IMR-90 (cell line): Measurements from ENCODE around the gene PPP1R1A. TPM values are rescaled to one million over a fixed set of nuclear protein-coding genes. Genes with fewer than 3 reads are reported as not detected.

Source experiments
- ATAC-seq: fragments of 200-7000 bp; cut with Tn5 transposase; 2 replicates; pipeline ENCODE4 v1.9.1; 2020; ENCODE audit warnings: low read depth, mild to moderate bottlenecking, moderate library complexity
- BruUV-seq: library from RNA; stranded (reverse); fragments of 400-500 nt; replicated peaks from 2 replicates; lab custom pipeline; 2021; lab: Mats Ljungman, UMichigan
- CTCF ChIA-PET: fragments of 300-600 bp; formaldehyde crosslinking; extraction: SDS; loops from one replicate; lab custom pipeline; 2021; ENCODE audit warnings: antibody characterized with exemption; lab: Yijun Ruan, JAX
- POLR2A ChIA-PET: fragments of 300-600 bp; sonication (Branson Sonifier 250); formaldehyde crosslinking; loops from one replicate; lab custom pipeline; 2022; ENCODE audit warnings: antibody characterized with exemption; ENCODE audit not compliant: unreplicated experiment; lab: Charles Lee
- DNase-seq: peaks from one replicate; pipeline ENCODE4 v3.0.0; 2013
- H2AFZ ChIP-seq: replicated peaks from 2 replicates; pipeline ENCODE3; 2013; ENCODE audit warnings: low read length, mild to moderate bottlenecking; ENCODE audit not compliant: poor library complexity
- H2AK5ac ChIP-seq: 2 replicates; pipeline ENCODE4 v1.6.1; 2013; ENCODE audit warnings: low read depth, low read length, inconsistent platforms
- H2AK9ac ChIP-seq: replicated peaks from 2 replicates; pipeline ENCODE3; 2013; ENCODE audit warnings: mild to moderate bottlenecking, low read depth, low read length, moderate library complexity; ENCODE audit not compliant: poor library complexity
- H2BK120ac ChIP-seq: 2 replicates; pipeline ENCODE4 v1.6.1; 2013; ENCODE audit warnings: low read depth, low read length, inconsistent platforms
- H2BK15ac ChIP-seq: 3 replicates; pipeline ENCODE4 v1.6.1; 2013; ENCODE audit warnings: low read depth, low read length, inconsistent platforms
- H2BK20ac ChIP-seq: 2 replicates; pipeline ENCODE4 v1.6.1; 2013; ENCODE audit warnings: low read depth, mild to moderate bottlenecking, inconsistent platforms, low read length, moderate library complexity
- H2BK5ac ChIP-seq: 2 replicates; pipeline ENCODE4 v1.6.1; 2013; ENCODE audit warnings: mild to moderate bottlenecking, low read depth, low read length, inconsistent platforms; ENCODE audit not compliant: poor library complexity, severe bottlenecking
- H3K14ac ChIP-seq: replicated peaks from 2 replicates; pipeline ENCODE4 v1.6.1; 2013; ENCODE audit warnings: low read depth, low read length, inconsistent platforms
- H3K18ac ChIP-seq: 2 replicates; pipeline ENCODE4 v1.6.1; 2013; ENCODE audit warnings: low read depth, low read length, control low read depth
- H3K23ac ChIP-seq: 2 replicates; pipeline ENCODE4 v1.6.1; 2013; ENCODE audit warnings: low read depth, low read length, inconsistent platforms
- H3K27ac ChIP-seq: 2 replicates; pipeline ENCODE4 v1.5.1; 2013; ENCODE audit warnings: mild to moderate bottlenecking, control low read depth, low read length; ENCODE audit not compliant: insufficient read depth
- H3K27me3 ChIP-seq: 2 replicates; pipeline ENCODE4 v1.6.1; 2013; ENCODE audit warnings: low read length; ENCODE audit not compliant: control insufficient read depth, insufficient read depth
- H3K36me3 ChIP-seq: 2 replicates; pipeline ENCODE4 v1.6.1; 2013; ENCODE audit warnings: low read length, mixed read lengths; ENCODE audit not compliant: control insufficient read depth, insufficient read depth
- H3K4ac ChIP-seq: 2 replicates; pipeline ENCODE4 v1.6.1; 2013; ENCODE audit warnings: low read depth, low read length, inconsistent platforms
- H3K4me1 ChIP-seq: 2 replicates; pipeline ENCODE4 v1.6.1; 2013; ENCODE audit warnings: low read length, mixed read lengths; ENCODE audit not compliant: control insufficient read depth, insufficient read depth
- H3K4me2 ChIP-seq: 2 replicates; pipeline ENCODE4 v1.6.1; 2013; ENCODE audit warnings: low read depth, mild to moderate bottlenecking, control low read depth, low read length, moderate library complexity
- H3K4me3 ChIP-seq: 2 replicates; pipeline ENCODE4 v1.5.1; 2013; ENCODE audit warnings: low read depth, mild to moderate bottlenecking, control low read depth, low read length, moderate library complexity; ENCODE audit not compliant: insufficient read depth
- H3K56ac ChIP-seq: 2 replicates; pipeline ENCODE4 v1.6.1; 2013; ENCODE audit warnings: low read length, inconsistent platforms; ENCODE audit not compliant: insufficient read depth; ENCODE audit errors: extremely low read depth
- H3K79me1 ChIP-seq, 2 experiments: 2 replicates each; pipeline ENCODE4 v1.6.1; 2013; ENCODE audit warnings: low read length in 2 of 2, inconsistent platforms in 1 of 2, low read depth in 1 of 2
- H3K9ac ChIP-seq: 2 replicates; pipeline ENCODE4 v1.6.1; 2013; ENCODE audit warnings: low read depth, low read length, control low read depth
- H3K9me1 ChIP-seq: 2 replicates; pipeline ENCODE4 v1.6.1; 2013; ENCODE audit warnings: low read length, inconsistent platforms; ENCODE audit not compliant: insufficient read depth
- H3K9me3 ChIP-seq: 2 replicates; pipeline ENCODE4 v1.6.1; 2013; ENCODE audit warnings: low read length; ENCODE audit not compliant: control insufficient read depth, insufficient read depth
- H4K20me1 ChIP-seq: 2 replicates; pipeline ENCODE4 v1.6.1; 2013; ENCODE audit warnings: low read length, inconsistent platforms; ENCODE audit not compliant: insufficient read depth
- H4K5ac ChIP-seq: 2 replicates; pipeline ENCODE4 v1.6.1; 2013; ENCODE audit warnings: mild to moderate bottlenecking, low read depth, low read length, control low read depth
- H4K8ac ChIP-seq, 2 experiments: 2 replicates each; pipeline ENCODE4 v1.6.1; 2013; ENCODE audit warnings: low read depth in 2 of 2, low read length in 2 of 2, control low read depth in 1 of 2, inconsistent platforms in 1 of 2
- H4K91ac ChIP-seq: 2 replicates; pipeline ENCODE4 v1.6.1; 2013; ENCODE audit warnings: low read depth, low read length, inconsistent platforms; ENCODE audit not compliant: insufficient read depth
- BHLHE40 ChIP-seq: fragments of 150-350 bp; IDR thresholded peaks from 2 replicates; pipeline ENCODE4 v1.6.1; 2016; ENCODE audit warnings: mild to moderate bottlenecking, low read depth, low read length
- CEBPB ChIP-seq: IDR thresholded peaks from 2 replicates; pipeline ENCODE4 v1.6.1; 2012; ENCODE audit warnings: low read depth, low read length, improper control_type of control experiment
- CHD1 ChIP-seq: IDR thresholded peaks from 2 replicates; pipeline ENCODE4 v1.6.1; 2012; ENCODE audit warnings: low read depth, low read length, improper control_type of control experiment
- FOS ChIP-seq: fragments of 150-350 bp; IDR thresholded peaks from 2 replicates; pipeline ENCODE4 v1.6.1; 2016; ENCODE audit warnings: low read depth, low read length
- MAFK ChIP-seq: IDR thresholded peaks from 2 replicates; pipeline ENCODE4 v1.6.1; 2012; ENCODE audit warnings: low read depth, low read length, improper control_type of control experiment
- MAZ ChIP-seq: IDR thresholded peaks from 2 replicates; pipeline ENCODE4 v1.6.1; 2012; ENCODE audit warnings: low read depth, mild to moderate bottlenecking, low read length, improper control_type of control experiment, moderate library complexity, borderline replicate concordance
- MXI1 ChIP-seq: IDR thresholded peaks from 2 replicates; pipeline ENCODE4 v1.6.1; 2012; ENCODE audit warnings: low read depth, mild to moderate bottlenecking, low read length, moderate library complexity, borderline replicate concordance
- NFE2L2 ChIP-seq: fragments of 150-350 bp; IDR thresholded peaks from 2 replicates; pipeline ENCODE4 v1.6.1; 2016; ENCODE audit warnings: low read depth, mild to moderate bottlenecking, low read length
- POLR2A ChIP-seq: IDR thresholded peaks from 2 replicates; pipeline ENCODE4 v1.6.1; 2012; ENCODE audit warnings: mild to moderate bottlenecking, low read depth, low read length
- RAD21 ChIP-seq: IDR thresholded peaks from 2 replicates; pipeline ENCODE4 v1.6.1; 2012; ENCODE audit warnings: low read length, improper control_type of control experiment
- RCOR1 ChIP-seq: IDR thresholded peaks from 2 replicates; pipeline ENCODE4 v1.6.1; 2012; ENCODE audit warnings: mild to moderate bottlenecking, low read length, improper control_type of control experiment; ENCODE audit not compliant: insufficient replicate concordance
- RFX5 ChIP-seq: IDR thresholded peaks from 2 replicates; pipeline ENCODE4 v1.8.0; 2012; ENCODE audit warnings: low read depth, mild to moderate bottlenecking, low read length, moderate library complexity
- SMC3 ChIP-seq: fragments of 150-350 bp; IDR thresholded peaks from 2 replicates; pipeline ENCODE4 v1.6.1; 2016; ENCODE audit warnings: low read depth, mild to moderate bottlenecking, antibody characterized with exemption, low read length, moderate library complexity
- WGBS, 2 experiments: methylation state at CpG; one replicate each; pipeline versions ENCODE4 v1.1.5 to v1.1.7; 2013; ENCODE audit warnings: missing lambda C conversion rate in 2 of 2; ENCODE audit not compliant: insufficient read length in 1 of 2; ENCODE audit errors: extremely low coverage in 2 of 2; 5-methylcytosine and 5-hydroxymethylcytosine counted together
- dilution Hi-C: fragments of 300-500 bp; cut with HindIII; formaldehyde crosslinking; loops from one replicate; pipeline ENCODE4 v1.14.3; 2018; ENCODE audit warnings: low sequenced_read_pairs; ENCODE audit not compliant: unreplicated experiment
- in situ Hi-C: fragments of 300-500 bp; cut with MboI; formaldehyde crosslinking; loops from 3 replicates; pipeline ENCODE4 v1.14.3; 2019; ENCODE audit warnings: low sequenced_read_pairs, inconsistent platforms, mixed read lengths
- intact Hi-C: fragments of 100-400 bp; cut with micrococcal nuclease; formaldehyde crosslinking; loops from 2 replicates; pipeline ENCODE4 v1.10.0; 2022
- polyA plus RNA-seq, 3 experiments: library from polyadenylated mRNA; depleted of rRNA; stranded (reverse); fragments of >200 nt; gene quantifications; 2 replicates each; pipeline ENCODE4 v1.2.3, GENCODE V29; 2012; ENCODE audit warnings: low replicate concordance in 1 of 3
- total RNA-seq: library from RNA; depleted of rRNA; stranded (reverse); fragments of >200 nt; gene quantifications from 2 replicates; pipeline ENCODE4 v1.2.3, GENCODE V29; 2012
- TF ChIP-seq, protein P1 (sequence below): fragments of 150-350 bp; IDR thresholded peaks from 2 replicates; pipeline ENCODE4 v1.6.1; 2017; ENCODE audit warnings: mild to moderate bottlenecking, antibody characterized with exemption, low read length, low read depth
- TF ChIP-seq, protein P2 (sequence below): conservative IDR thresholded peaks from 2 replicates; pipeline ENCODE4 v1.5.1; 2012; ENCODE audit warnings: mild to moderate bottlenecking, low read depth, low read length, improper control_type of control experiment
- TF ChIP-seq, protein P3 (sequence below): fragments of 150-350 bp; IDR thresholded peaks from 2 replicates; pipeline ENCODE4 v1.6.1; 2016; ENCODE audit warnings: low read depth, mild to moderate bottlenecking, low read length, moderate library complexity, borderline replicate concordance

Gene PPP1R1A
- total and polyA plus RNA-seq, 2 of the 4 experiments (the other 2 are of a cell fraction) = not detected

DNA sequence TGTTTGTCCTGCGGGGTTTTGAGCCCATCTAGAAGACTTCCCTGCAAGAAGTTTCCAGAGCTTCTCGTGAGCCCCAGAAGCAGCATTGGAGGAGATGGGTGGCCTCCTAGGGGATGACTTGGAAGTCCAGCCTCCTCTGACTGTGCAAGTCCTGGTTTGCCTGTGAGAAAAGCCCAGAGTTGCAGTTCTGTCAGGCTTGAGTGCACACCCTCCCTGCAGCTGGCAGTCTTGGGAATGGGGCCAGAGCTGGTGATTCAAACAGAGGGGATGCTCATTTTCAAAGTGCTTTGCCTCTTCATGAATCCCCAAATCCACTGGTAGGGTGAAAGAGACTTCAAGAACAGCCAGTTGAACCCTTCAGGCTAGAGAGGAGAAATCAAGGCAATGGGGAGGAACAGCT is 3.9 kb upstream of the PPP1R1A start:
- H2BK5ac ChIP-seq = no peak overlapping the region
- BruUV-seq = no TSS peak
- no peaks in the 10 kb centered on the region for H3K9me1 ChIP-seq
- H3K23ac ChIP-seq = no peak overlapping the region
- H2AFZ ChIP-seq = no peak overlapping the region
- H3K18ac ChIP-seq = no peak overlapping the region
- no peak overlapping the region for H3K4ac ChIP-seq
- H2BK15ac ChIP-seq = no peak overlapping the region
- no peaks in the 10 kb centered on the region for H3K4me1 ChIP-seq
- H3K4me3 ChIP-seq = no peak overlapping the region
- H3K4me2 ChIP-seq = no peak overlapping the region
- in situ Hi-C loops = no loop called here
- ATAC-seq (no peak), DNase-seq (peak; percentile 1)
- ChIA-PET CTCF (no interaction called here), POLR2A (interaction anchor here (0.6 kb wide), 1 partner anchor 97 kb away, joined by 3 read pairs; no protein-coding TSS in a partner anchor)
- intact Hi-C loops = no loop called here
- no peak overlapping the region for H3K9ac ChIP-seq
- H3K36me3 ChIP-seq = no peaks in the 10 kb centered on the region
- dilution Hi-C loops = no loop called here
- TF ChIP-seq POLR2A = no peak
- TF ChIP-seq RAD21 = no peak
- TF ChIP-seq, protein P1, sequence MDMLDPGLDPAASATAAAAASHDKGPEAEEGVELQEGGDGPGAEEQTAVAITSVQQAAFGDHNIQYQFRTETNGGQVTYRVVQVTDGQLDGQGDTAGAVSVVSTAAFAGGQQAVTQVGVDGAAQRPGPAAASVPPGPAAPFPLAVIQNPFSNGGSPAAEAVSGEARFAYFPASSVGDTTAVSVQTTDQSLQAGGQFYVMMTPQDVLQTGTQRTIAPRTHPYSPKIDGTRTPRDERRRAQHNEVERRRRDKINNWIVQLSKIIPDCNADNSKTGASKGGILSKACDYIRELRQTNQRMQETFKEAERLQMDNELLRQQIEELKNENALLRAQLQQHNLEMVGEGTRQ = no peak
- no peak for TF ChIP-seq CEBPB
- no peak for TF ChIP-seq MAFK
- TF ChIP-seq NFE2L2 = no peak
- no peak for TF ChIP-seq RFX5
- TF ChIP-seq FOS = no peak
- TF ChIP-seq BHLHE40 = no peak
- no peak for TF ChIP-seq RCOR1
- TF ChIP-seq CHD1 = no peak
- TF ChIP-seq SMC3 = no peak
- no peak for TF ChIP-seq MAZ
- TF ChIP-seq, protein P2, sequence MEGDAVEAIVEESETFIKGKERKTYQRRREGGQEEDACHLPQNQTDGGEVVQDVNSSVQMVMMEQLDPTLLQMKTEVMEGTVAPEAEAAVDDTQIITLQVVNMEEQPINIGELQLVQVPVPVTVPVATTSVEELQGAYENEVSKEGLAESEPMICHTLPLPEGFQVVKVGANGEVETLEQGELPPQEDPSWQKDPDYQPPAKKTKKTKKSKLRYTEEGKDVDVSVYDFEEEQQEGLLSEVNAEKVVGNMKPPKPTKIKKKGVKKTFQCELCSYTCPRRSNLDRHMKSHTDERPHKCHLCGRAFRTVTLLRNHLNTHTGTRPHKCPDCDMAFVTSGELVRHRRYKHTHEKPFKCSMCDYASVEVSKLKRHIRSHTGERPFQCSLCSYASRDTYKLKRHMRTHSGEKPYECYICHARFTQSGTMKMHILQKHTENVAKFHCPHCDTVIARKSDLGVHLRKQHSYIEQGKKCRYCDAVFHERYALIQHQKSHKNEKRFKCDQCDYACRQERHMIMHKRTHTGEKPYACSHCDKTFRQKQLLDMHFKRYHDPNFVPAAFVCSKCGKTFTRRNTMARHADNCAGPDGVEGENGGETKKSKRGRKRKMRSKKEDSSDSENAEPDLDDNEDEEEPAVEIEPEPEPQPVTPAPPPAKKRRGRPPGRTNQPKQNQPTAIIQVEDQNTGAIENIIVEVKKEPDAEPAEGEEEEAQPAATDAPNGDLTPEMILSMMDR = no peak
- no peak for TF ChIP-seq MXI1
- TF ChIP-seq, protein P3, sequence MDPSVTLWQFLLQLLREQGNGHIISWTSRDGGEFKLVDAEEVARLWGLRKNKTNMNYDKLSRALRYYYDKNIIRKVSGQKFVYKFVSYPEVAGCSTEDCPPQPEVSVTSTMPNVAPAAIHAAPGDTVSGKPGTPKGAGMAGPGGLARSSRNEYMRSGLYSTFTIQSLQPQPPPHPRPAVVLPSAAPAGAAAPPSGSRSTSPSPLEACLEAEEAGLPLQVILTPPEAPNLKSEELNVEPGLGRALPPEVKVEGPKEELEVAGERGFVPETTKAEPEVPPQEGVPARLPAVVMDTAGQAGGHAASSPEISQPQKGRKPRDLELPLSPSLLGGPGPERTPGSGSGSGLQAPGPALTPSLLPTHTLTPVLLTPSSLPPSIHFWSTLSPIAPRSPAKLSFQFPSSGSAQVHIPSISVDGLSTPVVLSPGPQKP = no peak
- 52% methylated on average over 2 of the region's 2 CpGs; no CpG with 5 or more reads in 1 of the 2 experiments for WGBS, 2 experiments
- H3K56ac ChIP-seq = no peak overlapping the region
- no peaks in the 10 kb centered on the region for H3K9me3 ChIP-seq
- H3K79me1 ChIP-seq = no peaks in the 10 kb centered on the region
- H2BK20ac ChIP-seq = no peak overlapping the region
- no peak overlapping the region for H4K91ac ChIP-seq
- no peak overlapping the region for H2AK5ac ChIP-seq
- peaks cover 52% of the 10 kb centered on the region for H3K27me3 ChIP-seq
- no peak overlapping the region for H4K5ac ChIP-seq
- no peak overlapping the region for H4K8ac ChIP-seq
- no peak overlapping the region for H3K14ac ChIP-seq
- H3K27ac ChIP-seq = no peak overlapping the region
- H2AK9ac ChIP-seq = no peak overlapping the region
- H4K20me1 ChIP-seq = no peaks in the 10 kb centered on the region
- no peak overlapping the region for H2BK120ac ChIP-seq
